ENCODE measurements around the gene PARD6B.

Gene PARD6B

GRCh38 chr20:50788045-50788991 is 56.9 kb downstream of the PARD6B start:
- TF ChIP-seq CTCF (IDR thresholded peaks at IDR 0.05; ENCODE audit: low read depth, low read length) = peak; percentile 81
- no peak for TF ChIP-seq EZH2phosphoT487 (IDR thresholded peaks at IDR 0.05; ENCODE audit: low read depth)
- peak overlapping the region; percentile 42 for H2AFZ ChIP-seq (ENCODE audit: low read depth, low read length)
- H3K4me3 ChIP-seq (ENCODE audit: low read length) = peak overlapping the region; percentile 8; the same call in 1 of the 2 replicates
- no peak overlapping the region for H3K27ac ChIP-seq (ENCODE audit: low read length)
- no peaks in the 10 kb centered on the region for H3K36me3 ChIP-seq (replicated peaks; ENCODE audit: low read depth, low read length)
- H3K4me2 ChIP-seq (ENCODE audit: low read length) = peak overlapping the region; percentile 32
- H3K27me3 ChIP-seq (ENCODE audit: low read depth, low read length) = no peaks in the 10 kb centered on the region
- H3K79me2 ChIP-seq (ENCODE audit: low read length) = no peaks in the 10 kb centered on the region
- peaks cover 21% of the 10 kb centered on the region for H3K4me1 ChIP-seq (ENCODE audit: low read length)
- no peaks in the 10 kb centered on the region for H4K20me1 ChIP-seq (ENCODE audit: insufficient read depth, low read length)
- 0 out of 2 replicates have a peak overlapping the region, but pooled peaks have one; percentile 2 for H3K9ac ChIP-seq (ENCODE audit: low read length)
- H3K9me3 ChIP-seq (ENCODE audit: insufficient read depth, low read length) = no peaks in the 10 kb centered on the region

- Histone ChIP-seq H3K4me3 (ENCODE audit: low read length) (peak overlapping the region; percentile 71), H3K36me3 (replicated peaks; ENCODE audit: low read depth, low read length) (no peaks in the 10 kb centered on the region), H4K20me1 (ENCODE audit: insufficient read depth, low read length) (no peaks in the 10 kb centered on the region), H3K4me1 (ENCODE audit: low read length) (peaks cover 24% of the 10 kb centered on the region), H3K27ac (ENCODE audit: low read length) (peak overlapping the region; percentile 60), H2AFZ (ENCODE audit: low read depth, low read length) (peak overlapping the region; percentile 88), H3K79me2 (ENCODE audit: low read length) (no peaks in the 10 kb centered on the region), H3K9ac (ENCODE audit: low read length) (peak overlapping the region; percentile 84; the same call in 1 of the 2 replicates), H3K4me2 (ENCODE audit: low read length) (peak overlapping the region; percentile 83), H3K27me3 (ENCODE audit: low read depth, low read length) (no peaks in the 10 kb centered on the region; the same call in 1 of the 2 replicates), H3K9me3 (ENCODE audit: insufficient read depth, low read length) (no peaks in the 10 kb centered on the region)
- no peak for TF ChIP-seq EZH2phosphoT487 (IDR thresholded peaks at IDR 0.05; ENCODE audit: low read depth)
- no peak for TF ChIP-seq CTCF (IDR thresholded peaks at IDR 0.05; ENCODE audit: low read depth, low read length)
These were observed 58.7 kb downstream of the PARD6B start for GRCh38 chr20:50789968-50790650.

GRCh38 chr20:50790651-50791277 is 59.4 kb downstream of the PARD6B start:
- no peaks in the 10 kb centered on the region for H3K9me3 ChIP-seq (ENCODE audit: insufficient read depth, low read length)
- H3K36me3 ChIP-seq (replicated peaks; ENCODE audit: low read depth, low read length) = no peaks in the 10 kb centered on the region
- peak overlapping the region; percentile 71 for H3K4me3 ChIP-seq (ENCODE audit: low read length)
- no peaks in the 10 kb centered on the region for H3K79me2 ChIP-seq (ENCODE audit: low read length)
- H2AFZ ChIP-seq (ENCODE audit: low read depth, low read length) = peak overlapping the region; percentile 95
- H3K27ac ChIP-seq (ENCODE audit: low read length) = peak overlapping the region; percentile 60
- TF ChIP-seq CTCF (IDR thresholded peaks at IDR 0.05; ENCODE audit: low read depth, low read length) (peak; percentile 85), EZH2phosphoT487 (IDR thresholded peaks at IDR 0.05; ENCODE audit: low read depth) (no peak)
- peak overlapping the region; percentile 83 for H3K4me2 ChIP-seq (ENCODE audit: low read length)
- no peaks in the 10 kb centered on the region for H4K20me1 ChIP-seq (ENCODE audit: insufficient read depth, low read length)
- H3K4me1 ChIP-seq (ENCODE audit: low read length) = peaks cover 26% of the 10 kb centered on the region
- no peaks in the 10 kb centered on the region; the same call in 1 of the 2 replicates for H3K27me3 ChIP-seq (ENCODE audit: low read depth, low read length)
- H3K9ac ChIP-seq (ENCODE audit: low read length) = peak overlapping the region; percentile 84

Data from OCI-LY3 (cell line).